ENCODE data around the gene CBLB. TPM values are rescaled to one million over a fixed set of nuclear protein-coding genes. Genes with fewer than 3 reads are reported as not detected.

The CBLB gene
- 10 to 100 TPM; 68.8 to 76.3 TPM for total RNA-seq

- peaks cover 40% of the 10 kb centered on the region for H3K36me3 Mint-ChIP-seq (ENCODE audit: low read depth)
- peak; percentile 87 for DNase-seq
- H3K4me3 Mint-ChIP-seq, result peak within 1 kb of the TSS; percentile 94
- POLR2A ChIA-PET, result interaction anchor here (0.6 to 4.5 kb wide), 21 partner anchors 8 to 741 kb away, joined by 3 to 28 read pairs (median 4); no protein-coding TSS in a partner anchor
- H3K4me1 Mint-ChIP-seq, result peaks cover 39% of the 10 kb centered on the region
- H3K9me3 Mint-ChIP-seq, result no peaks in the 10 kb centered on the region
- peak within 1 kb of the TSS; percentile 78 for H3K27ac Mint-ChIP-seq
- no peaks in the 10 kb centered on the region for H3K27me3 Mint-ChIP-seq
- CTCF ChIA-PET, result interaction anchor here (0.6 to 1.6 kb wide), 6 partner anchors 10 to 740 kb away, joined by 3 to 5 read pairs (median 4); no protein-coding TSS in a partner anchor
Observed at GRCh38 chr3:105868742-105869530, at the start of gene CBLB. Gene CBLB, minus strand, starts transcription at chr3:105869012. Its CDS starts 1,435 bp downstream, at chr3:105867577.

- Mint-ChIP-seq H3K27me3 (no peaks in the 10 kb centered on the region), H3K4me3 (no peak overlapping the region), H3K36me3 (ENCODE audit: low read depth) (peaks cover 24% of the 10 kb centered on the region), H3K4me1 (peaks cover 14% of the 10 kb centered on the region), H3K27ac (no peak overlapping the region), H3K9me3 (peaks cover 40% of the 10 kb centered on the region)
- DNase-seq, result no peak
- ChIA-PET POLR2A (no interaction called here), CTCF (no interaction called here)
Observed at GRCh38 chr3:105916767-105917166, 48.0 kb upstream of the CBLB start.

- Mint-ChIP-seq H3K4me3 (no peak overlapping the region), H3K36me3 (ENCODE audit: low read depth) (peaks cover 24% of the 10 kb centered on the region), H3K9me3 (peaks cover 31% of the 10 kb centered on the region), H3K27me3 (no peaks in the 10 kb centered on the region), H3K27ac (no peak overlapping the region), H3K4me1 (peaks cover 14% of the 10 kb centered on the region)
- ChIA-PET POLR2A (no interaction called here), CTCF (no interaction called here)
- no peak for DNase-seq
Observed at GRCh38 chr3:105915524-105915923, 46.7 kb upstream of the CBLB start.

GRCh38 chr3:105913616-105914015 lies 44.8 kb upstream of the CBLB start:
- Mint-ChIP-seq H3K27me3 (no peaks in the 10 kb centered on the region), H3K27ac (no peak overlapping the region), H3K36me3 (ENCODE audit: low read depth) (peaks cover 11% of the 10 kb centered on the region), H3K4me1 (no peaks in the 10 kb centered on the region), H3K4me3 (no peak overlapping the region), H3K9me3 (peaks cover 19% of the 10 kb centered on the region)
- DNase-seq, result no peak
- ChIA-PET POLR2A (no interaction called here), CTCF (interaction anchor here (0.6 kb wide), 1 partner anchor 11 kb away, joined by 3 read pairs; no protein-coding TSS in a partner anchor)

- Mint-ChIP-seq H3K36me3 (ENCODE audit: low read depth) (peaks cover 4% of the 10 kb centered on the region), H3K27me3 (no peaks in the 10 kb centered on the region), H3K27ac (no peak overlapping the region), H3K4me3 (no peak overlapping the region), H3K9me3 (peaks cover 15% of the 10 kb centered on the region), H3K4me1 (peaks cover 1% of the 10 kb centered on the region)
- ChIA-PET CTCF (no interaction called here), POLR2A (no interaction called here)
- no peak for DNase-seq
Observed at GRCh38 chr3:105912891-105913290, 44.1 kb upstream of the CBLB start.

- CTCF ChIA-PET, result no interaction called here
- no peak for DNase-seq
Observed at GRCh38 chr3:105911496-105911895, 42.7 kb upstream of the CBLB start.

GRCh38 chr3:105907777-105908176 lies 39.0 kb upstream of the CBLB start:
- Mint-ChIP-seq H3K27me3 (no peaks in the 10 kb centered on the region), H3K4me1 (peaks cover 2% of the 10 kb centered on the region), H3K4me3 (no peak overlapping the region), H3K27ac (no peak overlapping the region), H3K36me3 (ENCODE audit: low read depth) (peaks cover 3% of the 10 kb centered on the region), H3K9me3 (peaks cover 8% of the 10 kb centered on the region)
- ChIA-PET CTCF (no interaction called here), POLR2A (no interaction called here)
- DNase-seq, result no peak

More at GRCh38 chr3:105911496-105911895, 42.7 kb upstream of the CBLB start:
- Mint-ChIP-seq H3K4me1 (peaks cover 2% of the 10 kb centered on the region), H3K9me3 (peaks cover 9% of the 10 kb centered on the region), H3K27ac (no peak overlapping the region), H3K4me3 (no peak overlapping the region), H3K27me3 (no peaks in the 10 kb centered on the region), H3K36me3 (ENCODE audit: low read depth) (peaks cover 7% of the 10 kb centered on the region)
- POLR2A ChIA-PET, result interaction anchor here (1.1 kb wide), 1 partner anchor 10 kb away, joined by 3 read pairs; no protein-coding TSS in a partner anchor

- H3K9me3 Mint-ChIP-seq, result peaks cover 10% of the 10 kb centered on the region
- no peak overlapping the region for H3K4me3 Mint-ChIP-seq
- POLR2A ChIA-PET, result no interaction called here
- no peak for DNase-seq
- peaks cover 2% of the 10 kb centered on the region for H3K4me1 Mint-ChIP-seq
- CTCF ChIA-PET, result no interaction called here
- H3K36me3 Mint-ChIP-seq (ENCODE audit: low read depth), result peaks cover 3% of the 10 kb centered on the region
- H3K27ac Mint-ChIP-seq, result no peak overlapping the region
- no peaks in the 10 kb centered on the region for H3K27me3 Mint-ChIP-seq
Observed at GRCh38 chr3:105906836-105907235, 38.0 kb upstream of the CBLB start.

- peaks cover 10% of the 10 kb centered on the region for H3K9me3 Mint-ChIP-seq
- no peak overlapping the region for H3K4me3 Mint-ChIP-seq
- H3K4me1 Mint-ChIP-seq, result peaks cover 2% of the 10 kb centered on the region
- peaks cover 3% of the 10 kb centered on the region for H3K36me3 Mint-ChIP-seq (ENCODE audit: low read depth)
- H3K27ac Mint-ChIP-seq, result no peak overlapping the region
- CTCF ChIA-PET, result no interaction called here
- DNase-seq, result no peak
- no peaks in the 10 kb centered on the region for H3K27me3 Mint-ChIP-seq
- POLR2A ChIA-PET, result no interaction called here
Observed at GRCh38 chr3:105906345-105906744, 37.5 kb upstream of the CBLB start.

GRCh38 chr3:105905328-105905727 lies 36.5 kb upstream of the CBLB start:
- CTCF ChIA-PET, result no interaction called here
- Mint-ChIP-seq H3K27me3 (no peaks in the 10 kb centered on the region), H3K9me3 (peaks cover 10% of the 10 kb centered on the region), H3K27ac (no peak overlapping the region), H3K36me3 (ENCODE audit: low read depth) (peaks cover 3% of the 10 kb centered on the region), H3K4me3 (no peak overlapping the region), H3K4me1 (peaks cover 2% of the 10 kb centered on the region)
- no peak for DNase-seq
- POLR2A ChIA-PET, result no interaction called here

GRCh38 chr3:105904678-105905284 lies 36.0 kb upstream of the CBLB start:
- H3K4me3 Mint-ChIP-seq, result no peak overlapping the region
- no peak for DNase-seq
- H3K36me3 Mint-ChIP-seq (ENCODE audit: low read depth), result peaks cover 3% of the 10 kb centered on the region
- ChIA-PET POLR2A (no interaction called here), CTCF (no interaction called here)
- peaks cover 2% of the 10 kb centered on the region for H3K4me1 Mint-ChIP-seq
- no peak overlapping the region for H3K27ac Mint-ChIP-seq
- H3K27me3 Mint-ChIP-seq, result no peaks in the 10 kb centered on the region
- H3K9me3 Mint-ChIP-seq, result peaks cover 10% of the 10 kb centered on the region

GRCh38 chr3:105904251-105904650 lies 35.4 kb upstream of the CBLB start:
- H3K4me1 Mint-ChIP-seq, result peaks cover 2% of the 10 kb centered on the region
- peaks cover 8% of the 10 kb centered on the region for H3K9me3 Mint-ChIP-seq
- ChIA-PET CTCF (no interaction called here), POLR2A (no interaction called here)
- H3K27me3 Mint-ChIP-seq, result no peaks in the 10 kb centered on the region
- DNase-seq, result no peak
- peaks cover 3% of the 10 kb centered on the region for H3K36me3 Mint-ChIP-seq (ENCODE audit: low read depth)
- H3K27ac Mint-ChIP-seq, result no peak overlapping the region
- H3K4me3 Mint-ChIP-seq, result no peak overlapping the region

GRCh38 chr3:105899516-105899915 lies 30.7 kb upstream of the CBLB start:
- no peaks in the 10 kb centered on the region for H3K27me3 Mint-ChIP-seq
- no peaks in the 10 kb centered on the region for H3K4me1 Mint-ChIP-seq
- ChIA-PET POLR2A (no interaction called here), CTCF (no interaction called here)
- no peaks in the 10 kb centered on the region for H3K36me3 Mint-ChIP-seq (ENCODE audit: low read depth)
- H3K27ac Mint-ChIP-seq, result no peak overlapping the region
- H3K4me3 Mint-ChIP-seq, result no peak overlapping the region
- DNase-seq, result no peak
- H3K9me3 Mint-ChIP-seq, result peaks cover 7% of the 10 kb centered on the region

GRCh38 chr3:105891101-105891500 lies 22.3 kb upstream of the CBLB start:
- no peak overlapping the region for H3K27ac Mint-ChIP-seq
- H3K27me3 Mint-ChIP-seq, result no peaks in the 10 kb centered on the region
- no peak for DNase-seq
- no peaks in the 10 kb centered on the region for H3K36me3 Mint-ChIP-seq (ENCODE audit: low read depth)
- CTCF ChIA-PET, result no interaction called here
- peaks cover 3% of the 10 kb centered on the region for H3K9me3 Mint-ChIP-seq
- POLR2A ChIA-PET, result no interaction called here
- no peak overlapping the region for H3K4me3 Mint-ChIP-seq
- peaks cover 7% of the 10 kb centered on the region for H3K4me1 Mint-ChIP-seq
